ENCODE measurements around the gene APOD.

DNA sequence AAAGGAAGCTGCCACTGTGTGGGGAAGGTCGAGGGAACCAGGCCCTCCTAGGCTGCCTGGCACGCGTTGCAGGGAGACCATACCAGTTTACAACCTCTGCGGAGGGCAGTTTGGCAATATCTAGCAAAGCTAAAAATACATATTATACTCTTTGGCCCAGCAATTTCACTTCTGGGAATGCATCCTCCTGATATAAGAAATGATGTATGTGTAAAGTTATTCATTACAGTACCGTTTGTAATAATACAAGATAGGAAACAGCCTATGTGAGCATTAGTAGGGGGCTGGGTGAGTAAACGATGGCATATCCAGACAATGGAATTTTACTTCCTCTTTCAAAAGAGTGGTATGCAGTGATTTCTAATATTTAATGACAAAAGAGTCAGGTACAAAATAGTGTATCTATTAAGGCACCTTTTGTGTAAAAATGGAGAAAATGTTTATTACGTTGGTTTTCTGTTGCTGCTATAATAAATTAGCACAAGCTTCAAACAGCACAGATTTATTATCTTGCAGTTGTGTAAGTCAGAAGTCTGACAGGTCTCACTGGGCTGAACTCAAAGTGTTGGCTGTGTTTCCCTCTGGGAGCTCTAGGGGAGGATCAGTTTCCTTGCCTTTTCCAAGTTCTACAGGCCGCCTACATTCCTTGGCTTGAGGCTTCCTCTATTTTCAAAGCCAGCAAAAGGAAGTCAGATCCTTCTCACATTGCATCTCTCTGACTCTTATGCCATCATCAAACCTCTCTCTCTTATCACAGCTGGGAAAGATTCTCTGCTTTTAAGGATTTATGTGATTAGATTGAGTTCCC lies 9.0 kb downstream of the APOD start:
- TF ChIP-seq ZEB2 (tag by site-specific recombination; IDR thresholded peaks at IDR 0.05) = no peak
- TF ChIP-seq GLI4 (tag by site-specific recombination; IDR thresholded peaks at IDR 0.05) = no peak

Data from HEK293 (cell line).